ENCODE measurements around the gene FNDC3B. TPM values are rescaled to one million over a fixed set of nuclear protein-coding genes. Genes with fewer than 3 reads are reported as not detected.

The FNDC3B gene
- total and polyA plus RNA-seq, 9 of the 15 experiments (the other 6 are each of a cell fraction or from before 2014, with no cell fraction given), result 7.0 to 35.8 (median 16.2) TPM

DNA sequence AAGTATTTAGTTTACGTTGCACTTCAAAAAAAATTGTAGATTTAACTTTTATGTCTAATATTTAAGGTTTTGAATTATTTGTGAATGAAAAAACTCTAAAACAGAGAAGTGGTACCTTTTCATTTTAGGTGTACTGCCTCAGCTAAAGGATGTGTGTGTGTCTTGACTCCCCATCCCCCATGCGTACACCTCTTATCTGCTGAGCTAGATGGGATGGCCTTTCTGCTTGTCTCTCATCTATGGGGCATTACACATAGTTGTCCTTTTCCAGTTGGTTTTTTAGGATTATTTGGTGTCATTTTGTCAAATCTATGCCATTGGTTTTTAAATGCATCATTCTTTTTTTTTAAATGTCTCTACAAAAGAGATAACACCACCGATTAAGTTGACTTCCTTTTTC is 110.9 kb downstream of the FNDC3B start:
- H3K4me1 ChIP-seq (replicated peaks in 1 of 2; ENCODE audit: control insufficient read depth in 2 of 2, insufficient read depth in 2 of 2, low read length in 2 of 2), result peaks cover 3 to 9% of the 10 kb centered on the region in 2 experiments; a peak in 2 of 5 replicates
- WGBS (ENCODE audit: insufficient coverage, low coverage, missing lambda C conversion rate), result 62% methylated on average over 3 of the region's 3 CpGs
- no peaks in the 10 kb centered on the region for H3K9me3 ChIP-seq (replicated peaks; ENCODE audit: control insufficient read depth, insufficient read depth, low read depth, low read length)
- peaks cover 13% of the 10 kb centered on the region for H4K20me1 ChIP-seq (replicated peaks; ENCODE audit: control insufficient read depth, insufficient read depth, low read length)
- ATAC-seq (no peak), DNase-seq (ENCODE audit: extremely low read depth in 1 of 4, low spot score in 3 of 4) (no peak), FAIRE-seq (no peak)
- no peak overlapping the region for H3K9ac ChIP-seq (ENCODE audit: insufficient read depth in 1 of 2, low read depth in 2 of 2, low read length in 2 of 2)
- intact Hi-C loops (cut with micrococcal nuclease), result no loop called here
- H3K27me3 ChIP-seq (ENCODE audit: control insufficient read depth in 2 of 2, insufficient read depth in 2 of 2, low read length in 2 of 2), result no peaks in the 10 kb centered on the region
- no peak overlapping the region for H3K27ac ChIP-seq (ENCODE audit: extremely low read depth, low read depth, low read length)
- peaks cover 45% of the 10 kb centered on the region for H3K79me2 ChIP-seq (ENCODE audit: control insufficient read depth, insufficient read depth, low read length)
- no peak overlapping the region for H3K4me3 ChIP-seq
- POLR2A ChIA-PET, result interaction anchor here (0.7 to 2.4 kb wide), 4 partner anchors 9 to 158 kb away, joined by 3 to 8 read pairs (median 6); no protein-coding TSS in a partner anchor
- CTCF ChIA-PET (ENCODE audit: low intra/inter-chr PET ratio), result no interaction called here
- H3K9me1 ChIP-seq (ENCODE audit: control insufficient read depth, insufficient read depth, low read length), result no peaks in the 10 kb centered on the region
- no TSS peak for BruUV-seq (replicated peaks)
- in situ Hi-C loops (cut with MboI), result no loop called here
- no peak overlapping the region for H3K4me2 ChIP-seq (ENCODE audit: insufficient read depth, low read length)
- H3K36me3 ChIP-seq (ENCODE audit: control insufficient read depth, insufficient read depth, low read length), result no peaks in the 10 kb centered on the region
- no peak overlapping the region for H2AFZ ChIP-seq (ENCODE audit: low read depth, low read length)
- no peak for TF ChIP-seq MYC (IDR thresholded peaks at IDR 0.05; ENCODE audit: low read depth, low read length)
- TF ChIP-seq MYC (CRISPR knock-in tag; IDR thresholded peaks at IDR 0.05; ENCODE audit: borderline replicate concordance, low read depth), result no peak
- no peak for TF ChIP-seq ZNF146 (CRISPR knock-in tag; IDR thresholded peaks at IDR 0.05; ENCODE audit: unreplicated experiment)
- TF ChIP-seq ZNF384 (IDR thresholded peaks at IDR 0.05; ENCODE audit: low read depth, low read length), result no peak
- no peak for TF ChIP-seq TOE1 (IDR thresholded peaks at IDR 0.05; ENCODE audit: borderline replicate concordance)
- no peak for TF ChIP-seq TOE1 (CRISPR knock-in tag; IDR thresholded peaks at IDR 0.05; ENCODE audit: borderline replicate concordance, low read depth)
- TF ChIP-seq ATF1 (CRISPR knock-in tag; IDR thresholded peaks at IDR 0.05), result no peak
- TF ChIP-seq ATF1 (tag; IDR thresholded peaks at IDR 0.05), result no peak
- TF ChIP-seq, protein P1, sequence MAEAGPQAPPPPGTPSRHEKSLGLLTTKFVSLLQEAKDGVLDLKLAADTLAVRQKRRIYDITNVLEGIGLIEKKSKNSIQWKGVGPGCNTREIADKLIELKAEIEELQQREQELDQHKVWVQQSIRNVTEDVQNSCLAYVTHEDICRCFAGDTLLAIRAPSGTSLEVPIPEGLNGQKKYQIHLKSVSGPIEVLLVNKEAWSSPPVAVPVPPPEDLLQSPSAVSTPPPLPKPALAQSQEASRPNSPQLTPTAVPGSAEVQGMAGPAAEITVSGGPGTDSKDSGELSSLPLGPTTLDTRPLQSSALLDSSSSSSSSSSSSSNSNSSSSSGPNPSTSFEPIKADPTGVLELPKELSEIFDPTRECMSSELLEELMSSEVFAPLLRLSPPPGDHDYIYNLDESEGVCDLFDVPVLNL (CRISPR knock-in tag; IDR thresholded peaks at IDR 0.05; ENCODE audit: low read depth), result no peak
- TF ChIP-seq HDAC2 (IDR thresholded peaks at IDR 0.05), result no peak
- TF ChIP-seq NCOA1 (IDR thresholded peaks at IDR 0.05; ENCODE audit: low read depth), result no peak
- TF ChIP-seq ZNF431 (CRISPR knock-in tag; IDR thresholded peaks at IDR 0.05), result no peak
- TF ChIP-seq, protein P2, sequence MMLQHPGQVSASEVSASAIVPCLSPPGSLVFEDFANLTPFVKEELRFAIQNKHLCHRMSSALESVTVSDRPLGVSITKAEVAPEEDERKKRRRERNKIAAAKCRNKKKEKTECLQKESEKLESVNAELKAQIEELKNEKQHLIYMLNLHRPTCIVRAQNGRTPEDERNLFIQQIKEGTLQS (IDR thresholded peaks at IDR 0.05), result no peak
- TF ChIP-seq, protein P2 (CRISPR knock-in tag; conservative IDR thresholded peaks at IDR 0.05), result no peak
- TF ChIP-seq, protein P3, sequence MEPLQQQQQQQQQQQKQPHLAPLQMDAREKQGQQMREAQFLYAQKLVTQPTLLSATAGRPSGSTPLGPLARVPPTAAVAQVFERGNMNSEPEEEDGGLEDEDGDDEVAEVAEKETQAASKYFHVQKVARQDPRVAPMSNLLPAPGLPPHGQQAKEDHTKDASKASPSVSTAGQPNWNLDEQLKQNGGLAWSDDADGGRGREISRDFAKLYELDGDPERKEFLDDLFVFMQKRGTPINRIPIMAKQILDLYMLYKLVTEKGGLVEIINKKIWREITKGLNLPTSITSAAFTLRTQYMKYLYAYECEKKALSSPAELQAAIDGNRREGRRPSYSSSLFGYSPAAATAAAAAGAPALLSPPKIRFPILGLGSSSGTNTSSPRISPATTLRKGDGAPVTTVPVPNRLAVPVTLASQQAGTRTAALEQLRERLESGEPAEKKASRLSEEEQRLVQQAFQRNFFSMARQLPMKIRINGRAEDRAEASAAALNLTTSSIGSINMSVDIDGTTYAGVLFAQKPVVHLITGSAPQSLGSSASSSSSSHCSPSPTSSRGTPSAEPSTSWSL (CRISPR knock-in tag; IDR thresholded peaks at IDR 0.05; ENCODE audit: borderline replicate concordance), result no peak
- no peak for TF ChIP-seq ZNF239 (CRISPR knock-in tag; IDR thresholded peaks at IDR 0.05)
- TF ChIP-seq CREM (IDR thresholded peaks at IDR 0.05; ENCODE audit: low read depth), result no peak
- no peak for TF ChIP-seq ZC3H4 (CRISPR knock-in tag; IDR thresholded peaks at IDR 0.05; ENCODE audit: borderline replicate concordance)
- no peak for TF ChIP-seq ZBTB1 (CRISPR knock-in tag; IDR thresholded peaks at IDR 0.05; ENCODE audit: borderline replicate concordance, low read depth)
- no peak for TF ChIP-seq BCL6 (CRISPR knock-in tag; IDR thresholded peaks at IDR 0.05)
- TF ChIP-seq TAF15 (IDR thresholded peaks at IDR 0.05; ENCODE audit: low read depth, low read length), result no peak
